ENCODE data around the gene RAI1. TPM values are rescaled to one million over a fixed set of nuclear protein-coding genes. Genes with fewer than 3 reads are reported as not detected.

Gene RAI1
- total RNA-seq, 3 donors from 2014 or later = 19.9 to 22.4 (median 20.1) TPM

DNA sequence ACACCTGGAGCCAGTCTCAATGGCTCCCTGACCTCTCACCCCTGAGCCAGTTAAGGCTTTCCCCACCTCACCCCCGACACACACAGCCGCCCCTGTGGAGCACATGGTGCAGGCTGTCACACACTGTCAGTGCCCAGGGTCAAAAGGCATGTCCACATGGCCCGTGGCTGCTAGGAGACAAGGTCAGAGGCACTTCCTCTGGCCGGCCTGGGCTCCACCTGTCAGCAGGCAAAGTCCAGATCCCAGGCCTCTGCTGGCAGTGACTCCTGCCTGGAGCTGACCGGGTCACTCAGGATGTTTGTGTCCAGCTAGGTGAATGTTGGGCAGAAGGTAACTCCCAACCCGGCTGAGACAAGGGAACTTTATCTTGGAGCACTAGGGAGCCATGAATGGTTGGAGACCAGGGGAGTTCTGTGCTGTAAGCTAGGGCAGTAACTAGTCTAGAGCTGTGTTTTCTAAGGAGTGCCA, 149.5 kb downstream of the RAI1 start:
- peaks cover 61% of the 10 kb centered on the region for H3K4me1 Mint-ChIP-seq (ENCODE audit: low read depth)
- no peak overlapping the region for H3K4me3 Mint-ChIP-seq
- ATAC-seq = no peak
- no peak for DNase-seq
- H3K27me3 Mint-ChIP-seq (ENCODE audit: low read depth) = no peaks in the 10 kb centered on the region
- no peaks in the 10 kb centered on the region for H3K9me3 Mint-ChIP-seq
- peaks cover 3% of the 10 kb centered on the region for H3K36me3 Mint-ChIP-seq (ENCODE audit: insufficient read depth)

DNA sequence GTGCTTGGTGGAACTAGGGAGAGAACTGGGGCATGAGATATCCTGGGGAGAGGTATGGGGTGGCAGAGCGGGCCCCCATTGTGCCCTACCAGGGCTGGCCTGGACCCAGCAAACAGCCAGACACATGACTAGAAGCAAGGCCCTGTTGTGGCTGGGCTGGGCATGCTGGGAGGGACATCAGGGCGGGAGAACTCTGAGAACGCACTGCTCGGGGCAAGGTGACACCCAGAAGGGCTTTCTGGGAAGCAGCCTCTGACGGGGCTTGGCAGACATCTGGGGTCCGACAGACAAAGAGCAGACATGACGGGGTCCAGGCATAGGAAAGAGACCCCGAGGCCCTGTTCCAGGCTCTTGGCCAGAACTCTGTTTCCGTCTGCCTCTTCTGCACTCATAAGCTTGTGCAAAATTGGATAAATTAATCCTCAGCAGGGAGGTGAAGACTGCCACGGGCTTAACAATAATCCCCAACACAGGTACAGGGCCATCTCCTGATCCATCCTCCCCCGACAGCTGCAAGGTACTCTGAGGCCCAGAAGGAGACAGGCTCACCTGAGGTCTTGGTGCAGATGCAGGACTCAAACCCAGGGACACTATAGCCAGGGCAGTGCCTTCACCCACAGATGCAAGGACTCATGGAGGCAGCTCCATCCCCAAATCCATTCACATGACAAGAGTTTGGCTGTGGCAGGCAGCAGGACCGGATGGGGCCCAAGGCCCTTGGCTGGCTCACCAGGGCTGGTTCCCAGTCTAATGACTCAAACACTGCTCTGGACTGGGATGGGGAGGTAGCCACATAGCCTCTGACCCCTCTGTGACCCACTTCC, 150.2 kb downstream of the RAI1 start:
- Mint-ChIP-seq H3K36me3 (ENCODE audit: insufficient read depth) (peaks cover 3% of the 10 kb centered on the region), H3K27me3 (ENCODE audit: low read depth) (no peaks in the 10 kb centered on the region), H3K9me3 (no peaks in the 10 kb centered on the region), H3K4me3 (no peak overlapping the region), H3K4me1 (ENCODE audit: low read depth) (peaks cover 58% of the 10 kb centered on the region)
- ATAC-seq (no peak), DNase-seq (no peak)

DNA sequence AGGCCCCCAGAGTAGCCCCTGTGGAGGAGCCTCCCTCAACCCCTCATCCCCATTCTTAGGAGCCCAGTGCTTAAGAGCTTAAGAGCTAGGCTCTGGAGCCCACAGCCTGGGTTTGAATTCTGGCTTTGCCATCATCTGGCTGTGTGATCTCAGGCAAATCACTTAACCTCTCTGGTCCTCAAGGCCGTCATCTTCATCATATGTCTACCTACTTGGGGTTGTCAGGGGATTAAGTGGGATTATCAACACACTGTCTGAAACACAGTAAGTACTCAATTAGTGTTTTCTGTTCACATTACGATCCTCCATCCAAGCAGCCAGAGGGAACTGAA, 150.7 kb downstream of the RAI1 start:
- Mint-ChIP-seq H3K9me3 (no peaks in the 10 kb centered on the region), H3K36me3 (ENCODE audit: insufficient read depth) (peaks cover 3% of the 10 kb centered on the region), H3K27me3 (ENCODE audit: low read depth) (no peaks in the 10 kb centered on the region), H3K4me3 (no peak overlapping the region), H3K4me1 (ENCODE audit: low read depth) (peaks cover 53% of the 10 kb centered on the region)
- ATAC-seq = no peak
- DNase-seq = no peak

- DNase-seq = no peak
- Mint-ChIP-seq H3K4me1 (ENCODE audit: low read depth) (peaks cover 64% of the 10 kb centered on the region), H3K27me3 (ENCODE audit: low read depth) (no peaks in the 10 kb centered on the region), H3K36me3 (ENCODE audit: insufficient read depth) (peaks cover 3% of the 10 kb centered on the region), H3K9me3 (no peaks in the 10 kb centered on the region), H3K4me3 (peak overlapping the region; percentile 55)
- ATAC-seq = no peak
Measured at GRCh38 chr17:17833658-17834357, 152.6 kb downstream of the RAI1 start.

- H3K4me3 Mint-ChIP-seq = peak overlapping the region; percentile 37
- H3K9me3 Mint-ChIP-seq = no peaks in the 10 kb centered on the region
Measured at GRCh38 chr17:17834974-17835373, 153.7 kb downstream of the RAI1 start.

GRCh38 chr17:17835415-17836249, 154.4 kb downstream of the RAI1 start:
- peaks cover 3% of the 10 kb centered on the region for H3K36me3 Mint-ChIP-seq (ENCODE audit: insufficient read depth)
- DNase-seq (no peak), ATAC-seq (no peak)
- H3K4me1 Mint-ChIP-seq (ENCODE audit: low read depth) = peaks cover 68% of the 10 kb centered on the region
- no peaks in the 10 kb centered on the region for H3K27me3 Mint-ChIP-seq (ENCODE audit: low read depth)
- no peaks in the 10 kb centered on the region for H3K9me3 Mint-ChIP-seq
- peak overlapping the region; percentile 87 for H3K4me3 Mint-ChIP-seq

More at GRCh38 chr17:17834974-17835373, 153.7 kb downstream of the RAI1 start:
- Mint-ChIP-seq H3K36me3 (ENCODE audit: insufficient read depth) (peaks cover 3% of the 10 kb centered on the region), H3K4me1 (ENCODE audit: low read depth) (peaks cover 68% of the 10 kb centered on the region), H3K27me3 (ENCODE audit: low read depth) (no peaks in the 10 kb centered on the region)
- DNase-seq = no peak
- no peak for ATAC-seq

DNA sequence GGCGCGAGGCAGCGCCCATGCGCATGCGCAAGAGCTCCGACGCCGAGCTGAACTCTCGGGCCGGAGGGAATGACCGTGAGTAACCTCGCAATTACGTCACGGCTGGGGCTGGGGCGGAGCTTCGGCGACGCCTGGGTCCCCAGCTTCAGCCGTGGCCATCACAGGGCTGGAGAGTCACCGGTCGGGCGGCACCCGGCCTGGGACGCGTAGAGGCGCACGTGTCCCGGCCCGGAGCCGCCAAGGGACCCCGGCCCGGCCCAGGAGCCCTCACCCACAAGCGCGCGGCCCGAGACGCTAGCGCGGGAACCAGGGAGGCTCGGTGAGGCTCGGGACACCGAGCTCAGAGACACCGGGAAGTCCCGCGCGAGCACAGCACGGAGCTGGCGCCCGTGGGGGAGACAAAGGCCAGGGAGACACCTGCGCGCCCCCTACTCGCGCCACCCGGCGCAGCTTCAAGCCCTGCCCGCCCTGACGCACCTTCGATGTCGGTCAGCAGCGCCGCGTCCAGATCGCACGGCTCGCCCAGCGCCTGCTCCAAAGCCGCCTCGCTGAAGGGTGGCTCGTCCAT, 155.1 kb downstream of the RAI1 start:
- Mint-ChIP-seq H3K4me1 (ENCODE audit: low read depth) (peaks cover 70% of the 10 kb centered on the region), H3K4me3 (peak overlapping the region; percentile 87), H3K36me3 (ENCODE audit: insufficient read depth) (peaks cover 3% of the 10 kb centered on the region), H3K9me3 (no peaks in the 10 kb centered on the region), H3K27me3 (ENCODE audit: low read depth) (no peaks in the 10 kb centered on the region)
- peak; percentile 80 for ATAC-seq
- DNase-seq = peak; percentile 98

DNA sequence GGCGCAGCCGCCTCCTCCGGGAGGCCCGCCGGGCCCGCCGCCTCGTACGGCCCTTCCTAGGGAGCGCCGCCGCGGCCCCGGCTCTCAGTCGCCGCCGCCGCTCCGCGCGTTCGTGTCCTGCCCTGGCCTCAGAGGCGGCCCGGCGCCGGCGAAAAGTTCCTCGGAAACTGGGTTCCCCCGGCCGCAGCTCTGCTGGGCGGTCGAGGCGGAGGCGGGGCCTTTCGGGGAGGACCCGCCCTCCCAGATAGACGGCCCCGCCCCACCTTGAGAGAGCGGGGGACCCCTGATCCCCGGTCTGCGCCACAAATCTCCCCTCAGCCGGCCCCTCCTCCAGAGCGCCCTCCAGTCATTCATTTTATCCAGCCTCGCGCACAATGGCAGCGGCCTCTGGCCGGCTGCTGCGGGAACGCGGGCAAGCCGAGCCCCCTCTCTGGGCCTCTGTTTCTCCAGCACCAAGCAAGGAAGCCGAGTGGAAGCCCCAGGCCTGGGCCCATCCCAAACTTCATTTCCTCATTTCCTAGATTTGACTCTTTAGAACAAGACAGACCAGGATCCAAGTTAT, 155.6 kb downstream of the RAI1 start, which contains the start of gene SREBF1:
Gene SREBF1, minus strand, starts transcription at position 169 of the 562 bp plus-strand sequence. CDS start 169 bp downstream, outside the sequence.
- DNase-seq (peak; percentile 57), ATAC-seq (peak; percentile 32 to 42)
- Mint-ChIP-seq H3K4me3 (peak within 1 kb of the TSS; percentile 87), H3K27me3 (ENCODE audit: low read depth) (no peaks in the 10 kb centered on the region), H3K9me3 (no peaks in the 10 kb centered on the region), H3K4me1 (ENCODE audit: low read depth) (peaks cover 67% of the 10 kb centered on the region), H3K36me3 (ENCODE audit: insufficient read depth) (peaks cover 3% of the 10 kb centered on the region)

- no peak for ATAC-seq
- no peaks in the 10 kb centered on the region for H3K27me3 Mint-ChIP-seq (ENCODE audit: low read depth)
- H3K36me3 Mint-ChIP-seq (ENCODE audit: insufficient read depth) = no peaks in the 10 kb centered on the region
- no peak for DNase-seq
- H3K4me3 Mint-ChIP-seq = peak overlapping the region; percentile 87
- peaks cover 62% of the 10 kb centered on the region for H3K4me1 Mint-ChIP-seq (ENCODE audit: low read depth)
- no peaks in the 10 kb centered on the region for H3K9me3 Mint-ChIP-seq
Measured at GRCh38 chr17:17837380-17837821, 156.1 kb downstream of the RAI1 start.

GRCh38 chr17:17837966-17838962, 157.0 kb downstream of the RAI1 start:
- Mint-ChIP-seq H3K4me3 (peak overlapping the region; percentile 69), H3K27me3 (ENCODE audit: low read depth) (no peaks in the 10 kb centered on the region), H3K9me3 (no peaks in the 10 kb centered on the region), H3K4me1 (ENCODE audit: low read depth) (peaks cover 61% of the 10 kb centered on the region), H3K36me3 (ENCODE audit: insufficient read depth) (no peaks in the 10 kb centered on the region)
- no peak for ATAC-seq
- no peak for DNase-seq

DNA sequence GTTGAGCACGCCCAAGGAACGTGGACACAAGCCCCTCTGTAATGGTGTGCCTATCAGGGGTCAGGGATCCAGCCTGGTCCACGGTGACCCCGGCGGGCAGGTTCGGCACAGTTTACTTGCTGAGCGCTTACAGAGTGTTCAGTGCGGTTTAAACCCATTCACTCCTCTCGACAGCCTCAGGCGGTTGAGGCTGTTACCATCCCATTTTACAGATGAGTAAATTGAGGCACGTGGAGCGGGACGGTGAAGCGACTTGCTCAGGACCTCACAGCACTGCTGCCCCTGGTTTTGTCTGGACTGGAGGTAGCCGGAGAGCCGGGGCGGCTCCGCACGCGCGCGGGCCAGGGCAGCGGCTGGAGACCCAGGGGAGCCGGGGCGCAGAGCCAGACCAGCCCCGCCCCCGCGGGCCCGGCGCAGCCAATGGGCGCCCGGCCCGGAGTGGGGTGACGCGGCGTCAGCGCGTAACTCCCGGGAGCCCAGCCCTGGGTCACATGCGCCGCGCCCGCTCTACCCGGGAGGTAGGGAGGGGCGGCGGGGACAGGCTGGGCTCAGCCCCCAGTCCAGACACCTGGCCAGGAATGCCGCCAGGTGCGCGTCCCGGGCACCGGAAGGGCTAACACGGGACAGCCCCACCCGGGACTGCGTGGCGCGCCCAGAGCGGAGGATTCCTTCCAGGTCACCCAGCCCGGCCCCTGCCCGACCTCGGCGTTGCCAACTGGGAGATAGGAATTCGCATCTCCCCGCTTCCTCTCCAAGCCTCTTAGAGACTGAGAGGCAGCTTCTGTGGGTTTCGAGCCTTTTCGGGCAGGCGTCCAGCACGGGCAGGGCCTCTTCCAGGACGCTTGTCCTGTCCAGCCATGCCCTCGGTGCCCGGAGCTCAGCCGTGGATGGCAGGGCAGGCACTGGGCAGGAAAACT, 158.8 kb downstream of the RAI1 start:
- no peaks in the 10 kb centered on the region for H3K36me3 Mint-ChIP-seq (ENCODE audit: insufficient read depth)
- H3K4me3 Mint-ChIP-seq = peak overlapping the region; percentile 69
- ATAC-seq (peak; percentile 67 to 69), DNase-seq (peak; percentile 72)
- H3K27me3 Mint-ChIP-seq (ENCODE audit: low read depth) = no peaks in the 10 kb centered on the region
- H3K4me1 Mint-ChIP-seq (ENCODE audit: low read depth) = peaks cover 44% of the 10 kb centered on the region
- H3K9me3 Mint-ChIP-seq = no peaks in the 10 kb centered on the region
